Caco-2 (cell line): ENCODE results near the gene PKIB. TPM values are rescaled to one million over a fixed set of nuclear protein-coding genes. Genes with fewer than 3 reads are reported as not detected.
"Not testable (repeated sequence)": the region's sequence is repeated elsewhere in the genome, so short reads cannot be mapped to it uniquely, and the experiment has no call there.

Experiments used
- BruUV-seq: library from RNA; stranded (reverse); fragments of 400-500 nt; replicated peaks from 2 replicates; lab custom pipeline; 2021; lab: Mats Ljungman, UMichigan
- CTCF ChIA-PET: fragments of 300-600 bp; sonication (Branson Sonifier 250); formaldehyde crosslinking; loops from one replicate; lab custom pipeline; 2022; ENCODE audit warnings: antibody characterized with exemption; lab: Charles Lee
- POLR2A ChIA-PET: fragments of 300-600 bp; sonication (Branson Sonifier 250); formaldehyde crosslinking; loops from one replicate; lab custom pipeline; 2022; ENCODE audit warnings: antibody characterized with exemption; lab: Charles Lee
- DNase-seq, 2 experiments: peaks; one replicate each; pipeline versions ENCODE4 v3.0.0 to v3.0.0-alpha.2; 2020 to 2022
- H3K27me3 ChIP-seq: replicated peaks from 2 replicates; pipeline ENCODE4 v1.6.0; 2011; ENCODE audit warnings: low read length; ENCODE audit not compliant: control insufficient read depth, insufficient read depth
- H3K36me3 ChIP-seq: 2 replicates; pipeline ENCODE4 v1.5.1; 2011; ENCODE audit warnings: low read length; ENCODE audit not compliant: control insufficient read depth, insufficient read depth
- H3K4me1 ChIP-seq: fragments of 250-450 bp; sonication (Bioruptor Pico); 2 replicates; pipeline ENCODE4 v1.5.1; 2020; ENCODE audit warnings: mild to moderate bottlenecking
- H3K4me3 ChIP-seq: 2 replicates; pipeline ENCODE4 v1.5.1; 2011; ENCODE audit warnings: low read depth, mild to moderate bottlenecking, control low read depth, low read length
- H3K9me3 ChIP-seq: fragments of 250-450 bp; sonication (Bioruptor Pico); 2 replicates; pipeline ENCODE4 v1.5.1; 2020; ENCODE audit warnings: mild to moderate bottlenecking, moderate library complexity
- H3K27ac Mint-ChIP-seq: one replicate; pipeline ENCODE4 v1.8.0; 2022; ENCODE audit warnings: mixed read lengths; ENCODE audit not compliant: unreplicated experiment
- H3K27me3 Mint-ChIP-seq: one replicate; pipeline ENCODE4 v1.8.0; 2022; ENCODE audit warnings: mixed read lengths; ENCODE audit not compliant: insufficient read depth, unreplicated experiment
- H3K36me3 Mint-ChIP-seq: one replicate; pipeline ENCODE4 v1.8.0; 2022; ENCODE audit warnings: mild to moderate bottlenecking, mixed read lengths; ENCODE audit not compliant: insufficient read depth, unreplicated experiment
- H3K4me1 Mint-ChIP-seq: one replicate; pipeline ENCODE4 v1.8.0; 2022; ENCODE audit warnings: low read depth, mixed read lengths; ENCODE audit not compliant: unreplicated experiment
- H3K4me3 Mint-ChIP-seq: one replicate; pipeline ENCODE4 v1.8.0; 2022; ENCODE audit warnings: mild to moderate bottlenecking, moderate library complexity, mixed read lengths; ENCODE audit not compliant: unreplicated experiment
- H3K9me3 Mint-ChIP-seq: one replicate; pipeline ENCODE4 v1.8.0; 2022; ENCODE audit warnings: mixed read lengths; ENCODE audit not compliant: unreplicated experiment
- intact Hi-C: fragments of 100-400 bp; cut with micrococcal nuclease; formaldehyde crosslinking; loops from one replicate; pipeline ENCODE4 v1.10.0; 2022; ENCODE audit not compliant: unreplicated experiment
- total RNA-seq: library from RNA; stranded (reverse); gene quantifications from 2 replicates; pipeline ENCODE4 v1.2.3, GENCODE V29; 2022
- TF ChIP-seq, protein P1 (sequence below), 2 experiments: fragments of 200-600 bp in 1 of 2; IDR thresholded peaks; 1 replicate in 1 of 2; 2 replicates in 1 of 2; pipeline versions ENCODE4 v1.5.1 to v1.8.0; 2011 to 2022; ENCODE audit warnings: antibody characterized with exemption in 1 of 2, control low read depth in 1 of 2, inconsistent platforms in 1 of 2, low read depth in 1 of 2, low read length in 1 of 2, mild to moderate bottlenecking in 1 of 2, moderate library complexity in 1 of 2; ENCODE audit not compliant: insufficient read depth in 1 of 2, severe bottlenecking in 1 of 2, unreplicated experiment in 1 of 2

PKIB gene
- total RNA-seq, 1 experiment from 2014 or later, result 18.6 TPM

GRCh38 chr6:122641819-122642218, 31.6 kb downstream of the PKIB start:
- H3K9me3 ChIP-seq, result no peaks in the 10 kb centered on the region
- no peaks in the 10 kb centered on the region for H3K36me3 ChIP-seq
- TF ChIP-seq, protein P1, sequence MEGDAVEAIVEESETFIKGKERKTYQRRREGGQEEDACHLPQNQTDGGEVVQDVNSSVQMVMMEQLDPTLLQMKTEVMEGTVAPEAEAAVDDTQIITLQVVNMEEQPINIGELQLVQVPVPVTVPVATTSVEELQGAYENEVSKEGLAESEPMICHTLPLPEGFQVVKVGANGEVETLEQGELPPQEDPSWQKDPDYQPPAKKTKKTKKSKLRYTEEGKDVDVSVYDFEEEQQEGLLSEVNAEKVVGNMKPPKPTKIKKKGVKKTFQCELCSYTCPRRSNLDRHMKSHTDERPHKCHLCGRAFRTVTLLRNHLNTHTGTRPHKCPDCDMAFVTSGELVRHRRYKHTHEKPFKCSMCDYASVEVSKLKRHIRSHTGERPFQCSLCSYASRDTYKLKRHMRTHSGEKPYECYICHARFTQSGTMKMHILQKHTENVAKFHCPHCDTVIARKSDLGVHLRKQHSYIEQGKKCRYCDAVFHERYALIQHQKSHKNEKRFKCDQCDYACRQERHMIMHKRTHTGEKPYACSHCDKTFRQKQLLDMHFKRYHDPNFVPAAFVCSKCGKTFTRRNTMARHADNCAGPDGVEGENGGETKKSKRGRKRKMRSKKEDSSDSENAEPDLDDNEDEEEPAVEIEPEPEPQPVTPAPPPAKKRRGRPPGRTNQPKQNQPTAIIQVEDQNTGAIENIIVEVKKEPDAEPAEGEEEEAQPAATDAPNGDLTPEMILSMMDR (IDR thresholded peaks at IDR 0.05; ENCODE audit: insufficient read depth in 1 of 2, low read depth in 1 of 2, low read length in 1 of 2, severe bottlenecking in 1 of 2, unreplicated experiment in 1 of 2), result no peak
- Mint-ChIP-seq H3K27ac (no peak overlapping the region), H3K36me3 (no peaks in the 10 kb centered on the region), H3K4me3 (no peak overlapping the region), H3K27me3 (no peaks in the 10 kb centered on the region), H3K4me1 (peaks cover 7% of the 10 kb centered on the region), H3K9me3 (no peaks in the 10 kb centered on the region)
- no peak for DNase-seq
- H3K4me3 ChIP-seq, result no peak overlapping the region
- H3K4me1 ChIP-seq, result no peaks in the 10 kb centered on the region
- ChIA-PET POLR2A (no interaction called here), CTCF (no interaction called here)
- no TSS peak for BruUV-seq
- no peaks in the 10 kb centered on the region for H3K27me3 ChIP-seq
- intact Hi-C loops, result no loop called here

- H3K27me3 ChIP-seq, H3K36me3 Mint-ChIP-seq, CTCF ChIA-PET, H3K9me3 Mint-ChIP-seq, H3K27ac Mint-ChIP-seq, H3K9me3 ChIP-seq, H3K4me1 ChIP-seq, DNase-seq, H3K4me1 Mint-ChIP-seq, BruUV-seq, H3K4me3 Mint-ChIP-seq, intact Hi-C loops, H3K27me3 Mint-ChIP-seq, POLR2A ChIA-PET, H3K4me3 ChIP-seq, H3K36me3 ChIP-seq: not testable (repeated sequence)
Observed at GRCh38 chr6:122642604-122643003, 32.4 kb downstream of the PKIB start.

DNA sequence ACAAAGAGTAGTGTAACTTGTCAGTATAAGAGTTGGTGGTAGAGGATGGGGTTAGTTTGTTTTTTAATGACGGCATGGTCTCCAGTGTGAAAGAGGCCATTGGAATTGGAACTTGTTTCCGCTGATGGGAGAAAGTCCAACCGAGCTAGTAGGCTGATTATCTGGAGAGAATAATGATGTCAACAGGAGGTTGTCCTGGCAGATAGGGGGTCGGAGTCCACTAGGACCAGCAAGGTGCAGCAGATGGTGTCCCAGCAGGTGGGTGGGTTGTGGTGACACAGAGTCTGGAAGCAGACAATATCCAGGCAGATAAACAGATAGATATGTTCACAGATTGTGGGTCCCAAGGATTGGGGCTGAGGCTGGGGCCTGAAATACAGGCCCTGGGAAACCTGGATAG, 35.1 kb downstream of the PKIB start:
- no peaks in the 10 kb centered on the region for H3K27me3 Mint-ChIP-seq
- H3K27me3 ChIP-seq, result no peaks in the 10 kb centered on the region
- no peak for DNase-seq
- ChIA-PET POLR2A (no interaction called here), CTCF (no interaction called here)
- H3K9me3 Mint-ChIP-seq, result no peaks in the 10 kb centered on the region
- no TSS peak for BruUV-seq
- H3K27ac Mint-ChIP-seq, result peak overlapping the region; percentile 30
- no peak overlapping the region for H3K4me3 Mint-ChIP-seq
- no peaks in the 10 kb centered on the region for H3K9me3 ChIP-seq
- H3K4me3 ChIP-seq, result no peak overlapping the region
- peaks cover 1% of the 10 kb centered on the region; the same call in 1 of the 2 replicates for H3K4me1 ChIP-seq
- intact Hi-C loops, result no loop called here
- H3K36me3 Mint-ChIP-seq, result no peaks in the 10 kb centered on the region
- H3K36me3 ChIP-seq, result no peaks in the 10 kb centered on the region
- TF ChIP-seq, protein P1 (IDR thresholded peaks at IDR 0.05; ENCODE audit: insufficient read depth in 1 of 2, low read depth in 1 of 2, low read length in 1 of 2, severe bottlenecking in 1 of 2, unreplicated experiment in 1 of 2), result no peak
- peaks cover 7% of the 10 kb centered on the region for H3K4me1 Mint-ChIP-seq

GRCh38 chr6:122647765-122648164, 37.6 kb downstream of the PKIB start:
- no TSS peak for BruUV-seq
- Mint-ChIP-seq H3K27me3 (no peaks in the 10 kb centered on the region), H3K4me3 (no peak overlapping the region), H3K36me3 (no peaks in the 10 kb centered on the region), H3K9me3 (no peaks in the 10 kb centered on the region), H3K27ac (no peak overlapping the region), H3K4me1 (peaks cover 19% of the 10 kb centered on the region)
- POLR2A ChIA-PET, result no interaction called here
- Histone ChIP-seq H3K4me3 (no peak overlapping the region), H3K9me3 (no peaks in the 10 kb centered on the region), H3K36me3 (no peaks in the 10 kb centered on the region), H3K27me3 (no peaks in the 10 kb centered on the region), H3K4me1 (peaks cover 27% of the 10 kb centered on the region)
- intact Hi-C loops, result no loop called here
- TF ChIP-seq, protein P1 (IDR thresholded peaks at IDR 0.05; ENCODE audit: insufficient read depth in 1 of 2, low read depth in 1 of 2, low read length in 1 of 2, severe bottlenecking in 1 of 2, unreplicated experiment in 1 of 2), result no peak
- no peak for DNase-seq
- CTCF ChIA-PET, result no interaction called here
